Stimulated activated CD4-positive, alpha-beta T cell treated with anti-CD3 and anti-CD28 coated beads, TNF-alpha, amount 100 ng/mL, for 48 hours (primary cell): Measurements from ENCODE around the gene ZNF17.
"Not testable (repeated sequence)": the region's sequence is repeated elsewhere in the genome, so short reads cannot be mapped to it uniquely, and the experiment has no call there.

ENCODE experiments used
- DNase-seq, 3 donors: peaks; one replicate each; pipeline ENCODE4 v3.0.0-alpha.2; 2020; ENCODE audit warnings: low read depth in 3 of 3

The ZNF17 gene

DNA sequence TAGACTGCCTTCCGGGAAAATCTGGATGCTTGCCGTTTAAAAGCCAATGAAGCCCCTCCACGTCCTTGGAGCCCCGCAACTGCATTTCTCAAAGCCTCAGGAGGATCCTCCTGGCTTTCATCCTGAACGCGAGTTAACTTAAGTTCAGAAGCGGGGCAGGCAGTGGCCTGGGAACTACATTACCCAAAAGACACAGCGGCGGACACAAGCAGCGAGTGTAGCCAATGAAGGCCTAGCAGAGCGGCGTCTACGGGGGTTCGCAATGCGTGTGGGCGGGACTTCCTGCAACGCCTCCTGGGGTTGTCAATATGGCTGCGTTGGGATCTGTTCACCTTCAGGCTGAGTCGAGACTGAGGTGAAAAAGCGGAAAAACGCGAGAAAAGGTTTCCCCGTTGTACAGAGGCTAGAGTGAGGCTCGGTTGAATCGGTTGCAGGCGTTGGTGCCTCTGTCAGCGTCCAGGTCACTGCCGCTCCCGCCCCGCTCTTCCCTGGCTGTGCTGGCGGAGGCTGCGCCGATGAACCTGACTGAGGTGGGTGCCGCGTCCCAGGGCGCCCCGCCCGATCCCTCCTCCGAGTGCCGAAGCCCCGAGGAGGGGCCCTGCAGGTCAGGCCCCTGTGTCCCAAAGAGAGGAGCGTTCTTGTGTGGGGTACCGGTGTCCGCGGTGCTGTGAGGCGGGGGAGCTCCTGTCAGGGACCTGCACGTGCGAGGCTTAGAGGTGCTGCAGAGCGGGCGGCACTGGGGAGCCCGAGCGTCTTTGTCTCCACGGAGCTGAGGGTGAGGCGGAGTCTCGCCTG lies at the start of gene ZNF17:
Gene ZNF17 (plus strand): TSS at position 285 of the 795 bp plus-strand sequence. CDS start 2,455 bp downstream, outside the sequence.
- peak; percentile 85 to 89 (median 87) for DNase-seq

GRCh38 chr19:57362419-57362818 lies 48.5 kb upstream of the ZNF17 start:
- DNase-seq, result no peak

GRCh38 chr19:57362997-57363687 lies 47.8 kb upstream of the ZNF17 start, which contains the start of the genes TRAPPC2B and ZNF547:
TSS of gene TRAPPC2B (plus strand) at chr19:57363551. CDS start at chr19:57364834, 1,283 bp downstream.
TSS of gene ZNF547 (plus strand) at chr19:57363551. CDS start at chr19:57368556, 5,005 bp downstream.
- peak; percentile 89 to 96 (median 92) for DNase-seq

GRCh38 chr19:57363688-57364181 lies 47.2 kb upstream of the ZNF17 start:
- DNase-seq, result no peak

DNA sequence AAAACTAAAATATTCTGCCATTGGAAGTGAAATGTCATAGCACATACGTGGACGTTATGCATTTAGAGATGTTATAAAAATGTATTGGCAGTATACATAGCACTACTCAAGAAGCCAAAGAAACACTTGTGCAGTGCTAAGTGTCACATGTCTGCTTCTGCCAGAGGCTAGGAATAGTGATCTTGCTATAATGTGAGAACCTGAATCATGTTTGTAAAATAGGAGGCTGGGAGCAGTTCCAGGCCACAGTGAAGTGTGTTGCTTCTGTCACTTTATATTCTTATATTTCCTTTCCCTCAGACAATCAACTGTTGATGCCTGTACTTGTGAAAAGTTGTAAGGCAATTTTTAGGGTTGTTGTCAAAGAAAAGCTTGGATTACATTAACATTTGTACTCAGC lies 44.2 kb upstream of the ZNF17 start:
- no peak for DNase-seq

DNA sequence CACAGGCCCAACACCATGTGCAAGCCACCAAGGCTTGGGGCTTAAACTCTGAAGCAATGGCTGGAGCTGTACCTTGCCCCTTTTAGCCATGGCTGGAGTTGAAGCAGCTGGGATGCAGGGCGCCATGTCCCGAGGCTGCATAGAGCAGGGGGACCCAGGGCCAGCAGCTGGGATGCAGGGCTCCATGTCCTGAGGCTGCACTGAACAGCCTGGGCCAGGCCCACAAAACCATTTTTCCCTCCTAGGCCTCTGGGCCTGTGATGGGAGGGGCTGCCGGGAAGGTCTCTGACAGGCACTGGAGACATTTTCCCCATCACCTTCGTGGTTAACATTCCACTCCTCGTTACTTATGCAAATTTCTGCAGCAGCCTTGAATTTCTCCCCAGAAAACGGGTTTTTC lies 36.8 kb upstream of the ZNF17 start:
- no peak for DNase-seq

DNA sequence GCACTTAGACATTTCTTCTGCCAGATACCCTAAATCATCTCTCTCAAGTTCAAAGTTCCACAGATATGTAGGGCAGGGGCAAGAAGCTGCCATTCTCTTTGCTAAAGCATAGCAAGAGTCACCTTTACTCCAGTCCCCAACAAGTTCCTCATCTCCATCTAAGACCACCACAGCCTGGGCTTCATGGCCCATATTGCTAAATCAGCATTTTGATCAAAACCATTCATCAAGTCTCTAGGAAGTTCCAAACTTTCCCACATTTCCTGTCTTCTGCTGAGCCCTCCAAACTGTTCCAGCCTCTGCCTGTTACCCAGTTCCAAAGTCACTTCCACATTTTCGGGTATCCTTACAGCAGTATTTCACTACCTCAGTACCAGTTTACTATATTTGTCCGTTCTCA lies 36.3 kb upstream of the ZNF17 start:
- DNase-seq, result not testable (repeated sequence)

DNA sequence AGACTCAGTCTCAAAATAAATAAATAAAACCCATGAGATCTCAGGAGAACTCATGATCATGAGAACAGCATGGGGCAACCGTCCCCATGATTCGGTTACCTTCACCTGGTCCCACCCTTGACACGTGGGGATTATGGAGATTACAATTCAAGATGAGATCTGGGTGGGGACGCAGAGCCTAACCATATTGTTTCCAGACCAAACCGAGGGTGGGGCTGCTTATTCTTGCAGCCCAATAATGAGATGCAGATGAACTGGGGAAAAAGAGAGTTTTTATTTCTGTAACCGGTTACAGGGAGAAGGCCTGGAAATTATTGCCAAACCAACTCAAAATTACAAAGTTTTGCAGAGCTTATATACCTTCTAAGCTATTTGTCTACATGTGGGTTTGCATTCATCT lies 34.8 kb upstream of the ZNF17 start:
- no peak for DNase-seq

DNA sequence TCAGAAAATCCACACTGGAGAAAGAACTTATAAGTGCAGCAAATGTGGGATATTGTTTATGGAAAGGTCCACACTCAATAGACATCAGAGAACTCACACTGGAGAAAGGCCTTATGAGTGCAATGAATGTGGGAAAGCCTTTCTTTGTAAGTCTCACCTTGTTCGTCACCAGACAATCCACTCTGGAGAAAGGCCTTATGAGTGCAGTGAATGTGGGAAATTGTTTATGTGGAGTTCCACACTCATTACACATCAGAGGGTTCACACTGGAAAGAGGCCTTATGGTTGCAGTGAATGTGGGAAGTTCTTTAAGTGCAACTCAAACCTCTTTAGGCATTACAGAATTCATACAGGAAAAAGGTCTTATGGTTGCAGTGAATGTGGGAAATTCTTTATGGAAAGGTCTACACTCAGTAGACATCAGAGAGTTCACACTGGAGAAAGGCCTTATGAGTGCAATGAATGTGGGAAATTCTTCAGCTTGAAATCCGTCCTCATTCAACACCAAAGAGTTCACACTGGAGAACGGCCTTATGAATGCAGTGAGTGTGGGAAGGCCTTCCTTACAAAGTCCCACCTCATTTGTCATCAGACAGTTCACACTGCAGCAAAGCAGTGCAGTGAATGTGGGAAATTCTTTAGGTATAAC lies 33.3 kb upstream of the ZNF17 start:
- no peak for DNase-seq

DNA sequence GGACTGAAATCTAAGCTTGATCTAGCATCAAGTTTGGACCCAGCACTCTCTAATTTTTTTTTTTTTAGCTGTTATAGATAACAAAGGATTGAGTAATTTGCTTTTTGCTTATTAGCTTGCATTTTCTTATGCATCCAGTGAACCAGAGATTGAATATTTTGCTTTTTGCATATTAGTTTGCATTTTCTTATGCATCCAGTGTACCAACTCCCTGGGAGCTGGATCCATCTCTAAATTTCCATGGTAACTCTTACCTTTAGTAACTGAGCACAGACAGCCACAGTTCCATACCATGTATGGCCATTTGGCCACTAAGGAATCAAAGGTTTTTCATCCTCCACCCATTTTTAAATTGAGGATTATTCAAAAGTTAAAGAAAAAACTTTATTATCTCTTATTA lies 30.0 kb upstream of the ZNF17 start:
- no peak for DNase-seq

DNA sequence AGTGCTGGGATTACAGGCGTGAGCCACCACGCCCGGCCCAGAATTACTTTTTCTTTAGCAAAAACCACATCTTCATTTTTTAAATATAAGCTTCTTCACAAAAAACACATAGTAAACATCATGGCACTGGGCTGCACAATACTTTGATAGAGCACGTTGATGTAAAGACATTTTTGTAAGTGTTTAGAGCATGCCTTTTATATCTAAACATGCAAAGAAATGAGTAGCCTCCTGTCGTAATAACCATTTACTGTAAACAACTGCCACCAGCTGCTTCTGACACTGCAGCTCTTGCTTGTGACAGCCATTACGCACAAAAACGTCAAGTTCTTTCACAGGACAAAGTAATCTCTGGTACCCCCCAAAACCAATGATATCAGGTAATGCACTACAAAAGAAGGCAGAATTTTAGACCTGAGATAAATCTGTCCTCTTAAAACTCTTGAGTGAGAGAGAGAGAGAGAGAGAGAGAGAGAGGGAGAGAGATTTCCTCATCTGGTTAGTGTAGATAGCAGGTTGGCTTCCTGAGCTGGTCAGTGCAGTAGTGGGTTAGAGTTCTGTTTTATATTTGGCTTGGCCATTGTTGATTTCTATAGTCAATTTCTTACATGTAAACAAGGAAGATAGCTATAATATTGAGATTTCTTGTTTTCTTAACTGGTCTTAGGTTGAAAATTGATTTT lies 28.0 kb upstream of the ZNF17 start:
- no peak for DNase-seq

GRCh38 chr19:57389194-57389729 lies 21.7 kb upstream of the ZNF17 start:
- DNase-seq, result no peak

DNA sequence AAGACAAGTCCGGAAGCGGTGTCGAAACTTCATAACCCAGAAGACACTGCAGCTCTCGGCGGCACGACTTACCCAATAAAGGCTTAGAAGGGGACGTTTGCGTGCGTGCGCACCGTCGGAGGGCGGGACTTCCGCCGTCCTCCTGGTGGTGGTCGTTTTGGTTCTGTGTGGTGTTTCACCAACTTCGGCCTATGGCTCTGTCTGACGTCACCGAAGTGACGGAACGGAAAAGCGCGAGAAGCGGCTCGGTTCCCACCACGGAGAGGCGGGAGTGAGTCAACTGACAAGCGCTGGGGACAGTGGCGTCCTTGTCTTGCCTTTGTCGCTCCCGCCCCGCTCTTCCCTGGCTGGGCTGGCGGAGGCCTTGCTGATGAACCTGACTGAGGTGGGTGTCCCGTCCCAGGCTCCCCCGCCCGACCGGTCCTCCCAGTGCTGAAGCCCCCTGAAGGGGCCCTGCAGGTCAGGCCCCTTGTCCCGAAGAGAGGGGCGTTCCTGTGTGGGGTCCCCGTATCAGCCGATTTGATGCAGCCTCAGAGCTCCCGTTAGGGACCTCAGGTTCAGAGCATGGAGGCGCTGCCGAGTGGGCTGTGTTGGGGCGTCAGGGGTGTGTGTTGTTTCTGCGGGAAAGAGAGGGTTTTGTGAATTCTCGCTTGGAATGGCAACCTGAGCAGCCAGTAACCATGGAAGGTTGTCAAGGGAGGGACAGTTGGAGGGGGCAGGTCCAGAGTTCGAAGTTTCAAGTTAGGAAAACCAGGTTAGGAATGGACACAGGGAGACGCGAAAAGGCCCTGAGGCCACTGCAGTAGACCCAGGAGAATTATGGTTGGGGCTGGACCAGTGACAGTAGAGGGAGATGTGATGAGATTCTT lies 21.0 kb upstream of the ZNF17 start, which contains the start of gene ZNF548:
Gene ZNF548 (plus strand): TSS at position 125 of the 869 bp plus-strand sequence. CDS start 246 bp downstream, at position 371.
- peak; percentile 88 to 96 (median 89) for DNase-seq

DNA sequence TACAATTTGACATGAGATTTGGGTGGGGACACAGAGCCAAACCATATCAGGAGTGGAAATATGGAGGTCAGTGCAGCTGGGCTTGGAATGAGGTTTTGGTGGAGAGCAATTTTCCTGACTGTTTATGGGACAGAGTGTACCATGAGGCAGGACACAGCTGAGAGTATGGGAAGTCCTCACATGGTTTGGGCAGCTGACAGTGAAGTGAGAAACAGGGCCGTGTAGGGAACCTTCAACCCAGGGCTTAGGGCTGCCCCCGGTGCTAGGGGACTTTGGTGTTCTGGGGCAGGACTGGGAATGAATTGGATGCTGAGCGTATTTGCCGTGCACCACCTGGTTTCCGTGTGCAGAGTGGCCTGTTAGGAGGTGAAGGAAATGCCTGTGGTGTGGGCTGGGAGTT lies 15.3 kb upstream of the ZNF17 start:
- DNase-seq, result no peak

DNA sequence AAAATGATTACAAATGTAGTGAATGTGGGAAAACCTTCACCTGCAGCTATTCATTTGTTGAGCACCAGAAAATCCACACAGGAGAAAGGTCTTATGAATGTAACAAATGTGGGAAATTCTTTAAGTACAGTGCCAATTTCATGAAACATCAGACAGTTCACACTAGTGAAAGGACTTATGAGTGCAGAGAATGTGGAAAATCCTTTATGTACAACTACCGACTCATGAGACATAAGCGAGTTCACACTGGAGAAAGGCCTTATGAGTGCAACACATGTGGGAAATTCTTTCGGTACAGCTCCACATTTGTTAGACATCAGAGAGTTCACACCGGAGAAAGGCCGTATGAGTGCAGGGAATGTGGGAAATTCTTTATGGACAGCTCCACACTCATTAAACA lies 12.1 kb upstream of the ZNF17 start:
- DNase-seq, result no peak

DNA sequence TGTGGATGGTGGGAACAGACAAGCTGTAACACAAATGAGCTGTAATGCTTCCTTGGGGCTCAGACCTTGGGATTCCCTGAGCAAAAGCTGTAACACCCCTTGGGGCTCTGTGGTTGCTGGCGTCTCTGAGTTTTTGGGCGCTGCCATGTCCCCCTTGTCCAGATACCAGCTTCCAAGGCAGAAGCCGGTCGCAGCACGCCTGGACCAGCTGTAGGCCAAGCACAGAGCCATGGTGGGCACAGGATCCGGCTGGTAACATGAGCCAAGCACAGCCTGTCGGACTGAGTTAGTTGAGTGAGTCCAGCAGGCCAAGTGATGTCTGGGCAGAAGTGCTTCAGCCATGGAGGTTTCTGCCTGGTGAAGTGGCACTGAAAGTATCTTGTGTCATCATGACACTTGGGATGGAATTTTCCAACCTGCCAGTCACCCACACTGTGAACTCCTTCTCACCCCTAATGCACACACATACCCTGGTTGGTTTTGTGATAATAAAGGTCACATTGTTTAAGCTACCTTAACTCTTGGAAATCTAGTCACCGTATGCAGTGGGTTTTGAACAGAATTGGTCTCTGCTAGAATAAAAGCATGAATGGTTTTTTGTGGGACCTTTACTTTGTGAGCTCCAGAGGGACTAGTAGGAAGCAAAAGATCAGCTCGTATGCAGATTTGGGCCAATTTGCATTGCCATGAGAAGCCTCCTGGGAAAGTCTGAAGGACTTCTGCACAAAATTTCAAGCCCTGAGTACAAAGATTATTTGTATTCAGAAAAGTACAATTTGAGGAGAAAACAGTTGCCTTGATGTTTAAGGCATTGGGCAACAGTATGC lies 7.0 kb upstream of the ZNF17 start:
- no peak for DNase-seq

GRCh38 chr19:57406516-57407123 lies 4.3 kb upstream of the ZNF17 start:
- DNase-seq, result peak; percentile 40 to 59 (median 56)

GRCh38 chr19:57419439-57419838 lies 8.5 kb downstream of the ZNF17 start:
- DNase-seq, result no peak

GRCh38 chr19:57421037-57421436 lies 10.1 kb downstream of the ZNF17 start:
- no peak for DNase-seq
